ENCODE data around the gene GPR162. TPM values are rescaled to one million over a fixed set of nuclear protein-coding genes. Genes with fewer than 3 reads are reported as not detected.

Gene GPR162
- total and polyA plus RNA-seq, 8 donors: 1.3 to 9.3 (median 4.0) TPM

DNA sequence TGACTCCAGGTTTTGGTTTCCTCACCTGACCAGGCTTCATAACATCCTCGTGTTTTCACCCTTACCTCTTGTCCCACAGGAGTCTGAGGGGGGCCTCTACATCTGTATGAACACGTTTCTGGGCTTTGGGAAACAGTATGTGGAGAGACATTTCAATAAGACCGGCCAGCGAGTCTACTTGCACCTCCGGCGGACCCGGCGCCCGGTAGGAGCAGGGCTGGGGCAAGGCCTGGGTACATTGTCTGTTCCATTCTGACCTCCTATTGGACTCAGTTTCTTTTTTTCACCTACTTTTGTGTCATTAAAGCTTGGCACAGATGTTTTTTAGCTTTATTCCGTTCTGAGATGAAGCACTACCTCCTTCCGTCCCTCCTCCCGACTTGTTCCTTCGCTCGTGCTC is 33.7 kb downstream of the GPR162 start:
- Histone ChIP-seq H3K27me3 (no peaks in the 10 kb centered on the region), H3K36me3 (peaks cover 51 to 53% (median 53%) of the 10 kb centered on the region in 4 donors), H3K4me3 (no peak overlapping the region), H3K9me3 (no peaks in the 10 kb centered on the region), H3K4me1 (peaks cover 9 to 31% (median 25%) of the 10 kb centered on the region in 4 donors), H3K27ac (no peak overlapping the region)
- intact Hi-C loops (cut with DNase I; ENCODE audit: low total_unique reads): no loop called here
- no peak for DNase-seq
- WGBS, 5 donors: 89 to 93% (median 91%) methylated on average over 14 of the region's 14 CpGs
- TF ChIP-seq POLR2AphosphoS5 (IDR thresholded peaks at IDR 0.05) (no peak), POLR2A (IDR thresholded peaks at IDR 0.05) (no peak), EP300 (IDR thresholded peaks at IDR 0.05) (no peak), CTCF (IDR thresholded peaks at IDR 0.05) (no peak)

GRCh38 chr12:6858799-6859198 is 37.2 kb downstream of the GPR162 start:
- intact Hi-C loops (cut with DNase I; ENCODE audit: low total_unique reads): no loop called here
- 87 to 100% (median 94%) methylated on average over 2 of the region's 2 CpGs for WGBS, 5 donors
- Histone ChIP-seq H3K36me3 (peaks cover 77 to 88% (median 87%) of the 10 kb centered on the region in 4 donors), H3K27me3 (no peaks in the 10 kb centered on the region), H3K9me3 (no peaks in the 10 kb centered on the region), H3K27ac (no peak overlapping the region), H3K4me3 (no peak overlapping the region), H3K4me1 (peaks cover 0 to 10% (median 5%) of the 10 kb centered on the region in 4 donors)
- DNase-seq: no peak
- no peak for TF ChIP-seq POLR2AphosphoS5 (IDR thresholded peaks at IDR 0.05)
- TF ChIP-seq CTCF (IDR thresholded peaks at IDR 0.05): no peak
- no peak for TF ChIP-seq EP300 (IDR thresholded peaks at IDR 0.05)
- TF ChIP-seq POLR2A (IDR thresholded peaks at IDR 0.05): no peak

DNA sequence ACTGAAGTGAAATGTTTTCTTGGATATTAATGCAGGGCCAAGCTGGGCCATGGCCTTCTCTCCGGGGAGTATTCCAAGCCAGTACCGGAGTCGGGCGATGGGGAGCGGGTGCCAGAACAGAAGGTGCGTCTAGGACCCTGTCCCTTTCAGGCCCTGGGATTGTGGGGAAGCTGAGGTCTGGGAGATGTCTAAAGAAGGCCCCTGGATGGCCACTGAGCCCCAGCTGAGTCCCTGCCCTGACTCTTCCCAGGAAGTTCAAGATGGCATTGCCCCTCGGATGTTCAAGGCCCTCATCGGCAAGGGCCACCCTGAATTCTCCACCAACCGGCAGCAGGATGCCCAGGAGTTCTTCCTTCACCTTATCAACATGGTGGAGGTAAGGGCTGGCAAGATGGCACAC is 38.5 kb downstream of the GPR162 start:
- TF ChIP-seq POLR2AphosphoS5 (IDR thresholded peaks at IDR 0.05) (no peak), EP300 (IDR thresholded peaks at IDR 0.05) (no peak), POLR2A (IDR thresholded peaks at IDR 0.05) (no peak), CTCF (IDR thresholded peaks at IDR 0.05) (no peak)
- Histone ChIP-seq H3K4me3 (no peak overlapping the region), H3K36me3 (peaks cover 90 to 100% (median 99%) of the 10 kb centered on the region in 4 donors), H3K4me1 (no peaks in the 10 kb centered on the region), H3K9me3 (no peaks in the 10 kb centered on the region), H3K27ac (no peak overlapping the region), H3K27me3 (no peaks in the 10 kb centered on the region)
- intact Hi-C loops (cut with DNase I; ENCODE audit: low total_unique reads): no loop called here
- WGBS, 5 donors: 90 to 97% (median 96%) methylated on average over 6 to 9 of the region's 9 CpGs
- no peak for DNase-seq

- DNase-seq: no peak
- H3K36me3 ChIP-seq: peaks cover 86 to 100% (median 99%) of the 10 kb centered on the region in 4 donors
- H3K4me3 ChIP-seq: no peak overlapping the region
- WGBS, 5 donors: 89 to 98% (median 96%) methylated on average over 7 of the region's 7 CpGs
- H3K27ac ChIP-seq: no peak overlapping the region
- no peaks in the 10 kb centered on the region for H3K4me1 ChIP-seq
- no peaks in the 10 kb centered on the region for H3K9me3 ChIP-seq
- TF ChIP-seq EP300 (IDR thresholded peaks at IDR 0.05): no peak
- no peaks in the 10 kb centered on the region for H3K27me3 ChIP-seq
- intact Hi-C loops (cut with DNase I; ENCODE audit: low total_unique reads): no loop called here
Measured at GRCh38 chr12:6860942-6861341, 39.3 kb downstream of the GPR162 start.

DNA sequence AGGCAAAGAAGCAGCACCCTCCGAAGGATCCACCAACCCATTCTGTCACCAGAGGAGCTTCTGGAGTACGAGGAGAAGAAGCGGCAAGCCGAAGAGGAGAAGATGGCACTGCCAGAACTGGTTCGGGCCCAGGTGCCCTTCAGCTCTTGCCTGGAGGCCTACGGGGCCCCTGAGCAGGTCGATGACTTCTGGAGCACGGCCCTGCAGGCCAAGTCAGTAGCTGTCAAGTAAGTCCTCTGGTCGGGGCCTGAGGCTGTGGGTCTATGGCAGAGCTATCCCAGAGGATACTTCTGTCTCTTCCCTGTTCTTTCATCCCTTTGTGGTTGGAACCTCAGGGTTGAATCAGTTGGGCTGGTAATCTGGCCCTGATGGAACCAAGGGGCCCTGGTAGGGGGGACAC is 39.8 kb downstream of the GPR162 start:
- intact Hi-C loops (cut with DNase I; ENCODE audit: low total_unique reads): no loop called here
- no peaks in the 10 kb centered on the region for H3K9me3 ChIP-seq
- H3K36me3 ChIP-seq: peaks cover 81 to 99% (median 98%) of the 10 kb centered on the region in 4 donors
- H3K27me3 ChIP-seq: no peaks in the 10 kb centered on the region
- H3K27ac ChIP-seq: no peak overlapping the region
- H3K4me3 ChIP-seq: no peak overlapping the region
- TF ChIP-seq POLR2AphosphoS5 (IDR thresholded peaks at IDR 0.05) (no peak), CTCF (IDR thresholded peaks at IDR 0.05) (no peak), POLR2A (IDR thresholded peaks at IDR 0.05) (no peak), EP300 (IDR thresholded peaks at IDR 0.05) (no peak)
- no peak for DNase-seq
- peaks cover 0 to 3% (median 1%) of the 10 kb centered on the region in 4 donors for H3K4me1 ChIP-seq
- 92 to 96% (median 95%) methylated on average over 9 of the region's 9 CpGs for WGBS, 5 donors
